Measurements from ENCODE around the gene NSUN6. TPM values are rescaled to one million over a fixed set of nuclear protein-coding genes. Genes with fewer than 3 reads are reported as not detected.

Gene NSUN6
- polyA plus RNA-seq, 1 of the 3 experiments (the other 2 are of a cell fraction), result 5.3 TPM

- DNase-seq, result no peak
- Histone ChIP-seq H3K9ac (no peak overlapping the region), H3K4me1 (ENCODE audit: control insufficient read depth in 1 of 2, insufficient read depth in 2 of 2, low read depth in 1 of 2, low read length in 1 of 2) (no peaks in the 10 kb centered on the region), H3K9me2 (no peaks in the 10 kb centered on the region), H3K79me2 (ENCODE audit: insufficient read depth) (no peaks in the 10 kb centered on the region), H3K27ac (ENCODE audit: low read depth in 2 of 2, low read length in 1 of 2) (no peak overlapping the region), H3F3A (replicated peaks; ENCODE audit: insufficient read depth) (no peaks in the 10 kb centered on the region), H3K36me3 (replicated peaks in 1 of 2; ENCODE audit: control insufficient read depth in 1 of 2, insufficient read depth in 2 of 2, low read length in 1 of 2) (peaks cover 0 to 3% of the 10 kb centered on the region in 2 experiments), H4K20me1 (ENCODE audit: insufficient read depth) (no peaks in the 10 kb centered on the region), H3K27me3 (ENCODE audit: insufficient read depth) (no peaks in the 10 kb centered on the region), H3K4me3 (ENCODE audit: low read depth in 2 of 2, low read length in 1 of 2) (no peak overlapping the region), H2AFZ (ENCODE audit: low read depth) (no peak overlapping the region), H3K9me3 (no peaks in the 10 kb centered on the region; the same call in 1 of the 2 replicates), H3K4me2 (no peak overlapping the region)
- WGBS (ENCODE audit: low lambda C conversion rate), result 100% methylated on average over 1 of the region's 1 CpG
- TF ChIP-seq NFIC (IDR thresholded peaks at IDR 0.05; ENCODE audit: borderline replicate concordance) (no peak), MAX (IDR thresholded peaks at IDR 0.05; ENCODE audit: low read depth) (no peak), REST (IDR thresholded peaks at IDR 0.05; ENCODE audit: low read depth, low read length) (no peak)
- ChIA-PET CTCF (no interaction called here), POLR2A (no interaction called here)
Measured at GRCh38 chr10:18571780-18572179, 79.6 kb downstream of the NSUN6 start.

- Histone ChIP-seq H4K20me1 (ENCODE audit: insufficient read depth) (no peaks in the 10 kb centered on the region), H3K9me3 (no peaks in the 10 kb centered on the region; the same call in 1 of the 2 replicates), H3K4me2 (no peak overlapping the region), H3F3A (replicated peaks; ENCODE audit: insufficient read depth) (no peaks in the 10 kb centered on the region), H3K36me3 (replicated peaks in 1 of 2; ENCODE audit: control insufficient read depth in 1 of 2, insufficient read depth in 2 of 2, low read length in 1 of 2) (no peaks in the 10 kb centered on the region), H3K79me2 (ENCODE audit: insufficient read depth) (no peaks in the 10 kb centered on the region), H3K4me1 (ENCODE audit: control insufficient read depth in 1 of 2, insufficient read depth in 2 of 2, low read depth in 1 of 2, low read length in 1 of 2) (no peaks in the 10 kb centered on the region), H3K9me2 (no peaks in the 10 kb centered on the region), H3K9ac (no peak overlapping the region), H3K27me3 (ENCODE audit: insufficient read depth) (no peaks in the 10 kb centered on the region), H2AFZ (ENCODE audit: low read depth) (no peak overlapping the region), H3K27ac (ENCODE audit: low read depth in 2 of 2, low read length in 1 of 2) (no peak overlapping the region), H3K4me3 (ENCODE audit: low read depth in 2 of 2, low read length in 1 of 2) (no peak overlapping the region)
- DNase-seq, result no peak
- POLR2A ChIA-PET, result no interaction called here
- CTCF ChIA-PET, result no interaction called here
- TF ChIP-seq NFIC (IDR thresholded peaks at IDR 0.05; ENCODE audit: borderline replicate concordance), result no peak
- no peak for TF ChIP-seq SMC3 (IDR thresholded peaks at IDR 0.05; ENCODE audit: low read depth, low read length)
- no peak for TF ChIP-seq EP300 (IDR thresholded peaks at IDR 0.05; ENCODE audit: borderline replicate concordance in 1 of 2, low read depth in 1 of 2, low read length in 1 of 2)
- TF ChIP-seq JUND (IDR thresholded peaks at IDR 0.05), result no peak
- no peak for TF ChIP-seq GABPA (IDR thresholded peaks at IDR 0.05; ENCODE audit: low read depth)
- TF ChIP-seq RFX5 (IDR thresholded peaks at IDR 0.05; ENCODE audit: low read length), result no peak
- TF ChIP-seq MEF2A (IDR thresholded peaks at IDR 0.05; ENCODE audit: borderline replicate concordance, low read depth), result no peak
- TF ChIP-seq RCOR1 (IDR thresholded peaks at IDR 0.05; ENCODE audit: low read length), result no peak
- TF ChIP-seq REST (IDR thresholded peaks at IDR 0.05; ENCODE audit: low read depth, low read length), result no peak
- no peak for TF ChIP-seq CTCF (IDR thresholded peaks at IDR 0.05)
- TF ChIP-seq ELF1 (IDR thresholded peaks at IDR 0.05), result no peak
- no peak for TF ChIP-seq GATA2 (CRISPR knock-in tag; IDR thresholded peaks at IDR 0.05)
- TF ChIP-seq TAF1 (IDR thresholded peaks at IDR 0.05; ENCODE audit: borderline replicate concordance, low read depth, low read length), result no peak
- no peak for TF ChIP-seq USF2 (IDR thresholded peaks at IDR 0.05; ENCODE audit: borderline replicate concordance, low read depth, low read length)
- TF ChIP-seq TEAD4 (IDR thresholded peaks at IDR 0.05; ENCODE audit: borderline replicate concordance, insufficient read depth), result no peak
- no peak for TF ChIP-seq POLR2AphosphoS5 (IDR thresholded peaks at IDR 0.05; ENCODE audit: low read depth, low read length)
- no peak for TF ChIP-seq NRF1 (IDR thresholded peaks at IDR 0.05; ENCODE audit: low read depth, low read length)
Measured at GRCh38 chr10:18571076-18571475, 80.3 kb downstream of the NSUN6 start.

Data from SK-N-SH (cell line).